ENCODE results near the gene GPC6. TPM values are rescaled to one million over a fixed set of nuclear protein-coding genes. Genes with fewer than 3 reads are reported as not detected.

Gene GPC6
- polyA plus RNA-seq, 1 donor from 2014 or later: 9.0 TPM

DNA sequence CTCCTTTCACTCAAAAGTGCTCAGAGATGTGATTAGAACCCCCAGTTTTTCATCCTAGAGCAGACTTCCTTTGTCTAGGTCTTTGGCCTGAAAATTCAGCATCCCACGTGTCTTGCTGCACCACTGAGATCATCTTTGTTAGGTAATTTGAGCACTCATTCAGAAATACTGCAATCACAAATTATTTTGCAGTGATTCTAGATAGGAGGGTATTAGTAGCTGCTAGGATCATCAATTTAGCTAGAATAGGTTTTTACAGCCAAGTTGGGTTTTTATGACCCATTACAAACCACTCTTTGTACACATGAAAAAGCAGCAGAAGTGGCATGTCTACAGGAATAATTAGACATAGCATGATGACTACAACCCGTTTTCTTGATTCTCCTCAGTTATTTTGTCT, 219.6 kb downstream of the GPC6 start:
- no peak overlapping the region for H3K27ac ChIP-seq (ENCODE audit: low read length)
- H4K20me1 ChIP-seq (ENCODE audit: insufficient read depth): no peaks in the 10 kb centered on the region
- H3K36me3 ChIP-seq (ENCODE audit: insufficient read depth, low read length): no peaks in the 10 kb centered on the region
- H3K4me2 ChIP-seq (ENCODE audit: low read length): no peak overlapping the region
- no peaks in the 10 kb centered on the region for H3K9me3 ChIP-seq (ENCODE audit: low read length)
- H3K9ac ChIP-seq (ENCODE audit: low read length): no peak overlapping the region
- peaks cover 5% of the 10 kb centered on the region for H3K79me2 ChIP-seq (replicated peaks; ENCODE audit: insufficient read depth, low read length)
- H3F3A ChIP-seq (ENCODE audit: insufficient read depth, low read length, poor library complexity, severe bottlenecking): no peaks in the 10 kb centered on the region
- H3K4me3 ChIP-seq (ENCODE audit: low read length): no peak overlapping the region
- H2AFZ ChIP-seq (ENCODE audit: low read depth, low read length): no peak overlapping the region
- H3K9me2 ChIP-seq (ENCODE audit: insufficient read depth, low read length): no peaks in the 10 kb centered on the region
- H3K27me3 ChIP-seq (ENCODE audit: insufficient read depth, low read depth, low read length): no peaks in the 10 kb centered on the region
- TF ChIP-seq RAD21 (conservative IDR thresholded peaks at IDR 0.05): no peak
- TF ChIP-seq EZH2 (IDR thresholded peaks at IDR 0.05; ENCODE audit: borderline replicate concordance, insufficient read depth, low read length, poor library complexity, severe bottlenecking): no peak
- TF ChIP-seq TAF1 (IDR thresholded peaks at IDR 0.05; ENCODE audit: low read depth): no peak
- TF ChIP-seq POLR2AphosphoS5 (IDR thresholded peaks at IDR 0.05): no peak
- no peak for TF ChIP-seq MXI1 (conservative IDR thresholded peaks at IDR 0.05; ENCODE audit: poor library complexity, severe bottlenecking)
- TF ChIP-seq SMC3 (conservative IDR thresholded peaks at IDR 0.05; ENCODE audit: poor library complexity): no peak
- TF ChIP-seq EP300 (conservative IDR thresholded peaks at IDR 0.05; ENCODE audit: poor library complexity, severe bottlenecking): no peak
- no peak for TF ChIP-seq REST (IDR thresholded peaks at IDR 0.05; ENCODE audit: borderline replicate concordance)
- no peak for TF ChIP-seq CTCF (IDR thresholded peaks at IDR 0.05; ENCODE audit: poor library complexity, severe bottlenecking)

- no peak overlapping the region for H3K27ac ChIP-seq (ENCODE audit: low read length)
- H3K9ac ChIP-seq (ENCODE audit: low read length): no peak overlapping the region
- H3K4me2 ChIP-seq (ENCODE audit: low read length): no peak overlapping the region
- no peaks in the 10 kb centered on the region for H3F3A ChIP-seq (ENCODE audit: insufficient read depth, low read length, poor library complexity, severe bottlenecking)
- no peaks in the 10 kb centered on the region for H4K20me1 ChIP-seq (ENCODE audit: insufficient read depth)
- no peaks in the 10 kb centered on the region for H3K9me3 ChIP-seq (ENCODE audit: low read length)
- TF ChIP-seq POLR2AphosphoS5 (IDR thresholded peaks at IDR 0.05): no peak
- TF ChIP-seq RAD21 (conservative IDR thresholded peaks at IDR 0.05): no peak
- no peak for TF ChIP-seq CTCF (IDR thresholded peaks at IDR 0.05; ENCODE audit: poor library complexity, severe bottlenecking)
- no peak for TF ChIP-seq MXI1 (conservative IDR thresholded peaks at IDR 0.05; ENCODE audit: poor library complexity, severe bottlenecking)
- TF ChIP-seq REST (IDR thresholded peaks at IDR 0.05; ENCODE audit: borderline replicate concordance): no peak
- no peak for TF ChIP-seq SMC3 (conservative IDR thresholded peaks at IDR 0.05; ENCODE audit: poor library complexity)
- no peak for TF ChIP-seq EP300 (conservative IDR thresholded peaks at IDR 0.05; ENCODE audit: poor library complexity, severe bottlenecking)
- no peak for TF ChIP-seq TAF1 (IDR thresholded peaks at IDR 0.05; ENCODE audit: low read depth)
- no peak for TF ChIP-seq EZH2 (IDR thresholded peaks at IDR 0.05; ENCODE audit: borderline replicate concordance, insufficient read depth, low read length, poor library complexity, severe bottlenecking)
- H3K79me2 ChIP-seq (replicated peaks; ENCODE audit: insufficient read depth, low read length): no peaks in the 10 kb centered on the region
- H3K9me2 ChIP-seq (ENCODE audit: insufficient read depth, low read length): no peaks in the 10 kb centered on the region
- no peaks in the 10 kb centered on the region for H3K27me3 ChIP-seq (ENCODE audit: insufficient read depth, low read depth, low read length)
- no peak overlapping the region for H3K4me3 ChIP-seq (ENCODE audit: low read length)
- H2AFZ ChIP-seq (ENCODE audit: low read depth, low read length): no peak overlapping the region
- no peaks in the 10 kb centered on the region for H3K36me3 ChIP-seq (ENCODE audit: insufficient read depth, low read length)
Observed at GRCh38 chr13:93450191-93450621, 223.6 kb downstream of the GPC6 start.

Measured in neural cell (in vitro differentiated cells).